IMR-90 (cell line): ENCODE results near the gene SLC8A1. TPM values are rescaled to one million over a fixed set of nuclear protein-coding genes. Genes with fewer than 3 reads are reported as not detected.

Experiments used
- ATAC-seq: fragments of 200-7000 bp; cut with Tn5 transposase; 2 replicates; pipeline ENCODE4 v1.9.1; 2020; ENCODE audit warnings: low read depth, mild to moderate bottlenecking, moderate library complexity
- BruUV-seq: library from RNA; stranded (reverse); fragments of 400-500 nt; replicated peaks from 2 replicates; lab custom pipeline; 2021; lab: Mats Ljungman, UMichigan
- CTCF ChIA-PET: fragments of 300-600 bp; formaldehyde crosslinking; extraction: SDS; loops from one replicate; lab custom pipeline; 2021; ENCODE audit warnings: antibody characterized with exemption; lab: Yijun Ruan, JAX
- POLR2A ChIA-PET: fragments of 300-600 bp; sonication (Branson Sonifier 250); formaldehyde crosslinking; loops from one replicate; lab custom pipeline; 2022; ENCODE audit warnings: antibody characterized with exemption; ENCODE audit not compliant: unreplicated experiment; lab: Charles Lee
- DNase-seq: peaks from one replicate; pipeline ENCODE4 v3.0.0; 2013
- H2AFZ ChIP-seq: replicated peaks from 2 replicates; pipeline ENCODE3; 2013; ENCODE audit warnings: low read length, mild to moderate bottlenecking; ENCODE audit not compliant: poor library complexity
- H2AK5ac ChIP-seq: 2 replicates; pipeline ENCODE4 v1.6.1; 2013; ENCODE audit warnings: low read depth, low read length, inconsistent platforms
- H2AK9ac ChIP-seq: replicated peaks from 2 replicates; pipeline ENCODE3; 2013; ENCODE audit warnings: mild to moderate bottlenecking, low read depth, low read length, moderate library complexity; ENCODE audit not compliant: poor library complexity
- H2BK120ac ChIP-seq: 2 replicates; pipeline ENCODE4 v1.6.1; 2013; ENCODE audit warnings: low read depth, low read length, inconsistent platforms
- H2BK15ac ChIP-seq: 3 replicates; pipeline ENCODE4 v1.6.1; 2013; ENCODE audit warnings: low read depth, low read length, inconsistent platforms
- H2BK20ac ChIP-seq: 2 replicates; pipeline ENCODE4 v1.6.1; 2013; ENCODE audit warnings: low read depth, mild to moderate bottlenecking, inconsistent platforms, low read length, moderate library complexity
- H2BK5ac ChIP-seq: 2 replicates; pipeline ENCODE4 v1.6.1; 2013; ENCODE audit warnings: mild to moderate bottlenecking, low read depth, low read length, inconsistent platforms; ENCODE audit not compliant: poor library complexity, severe bottlenecking
- H3K14ac ChIP-seq: replicated peaks from 2 replicates; pipeline ENCODE4 v1.6.1; 2013; ENCODE audit warnings: low read depth, low read length, inconsistent platforms
- H3K18ac ChIP-seq: 2 replicates; pipeline ENCODE4 v1.6.1; 2013; ENCODE audit warnings: low read depth, low read length, control low read depth
- H3K23ac ChIP-seq: 2 replicates; pipeline ENCODE4 v1.6.1; 2013; ENCODE audit warnings: low read depth, low read length, inconsistent platforms
- H3K27ac ChIP-seq: 2 replicates; pipeline ENCODE4 v1.5.1; 2013; ENCODE audit warnings: mild to moderate bottlenecking, control low read depth, low read length; ENCODE audit not compliant: insufficient read depth
- H3K27me3 ChIP-seq: 2 replicates; pipeline ENCODE4 v1.6.1; 2013; ENCODE audit warnings: low read length; ENCODE audit not compliant: control insufficient read depth, insufficient read depth
- H3K36me3 ChIP-seq: 2 replicates; pipeline ENCODE4 v1.6.1; 2013; ENCODE audit warnings: low read length, mixed read lengths; ENCODE audit not compliant: control insufficient read depth, insufficient read depth
- H3K4ac ChIP-seq: 2 replicates; pipeline ENCODE4 v1.6.1; 2013; ENCODE audit warnings: low read depth, low read length, inconsistent platforms
- H3K4me1 ChIP-seq: 2 replicates; pipeline ENCODE4 v1.6.1; 2013; ENCODE audit warnings: low read length, mixed read lengths; ENCODE audit not compliant: control insufficient read depth, insufficient read depth
- H3K4me2 ChIP-seq: 2 replicates; pipeline ENCODE4 v1.6.1; 2013; ENCODE audit warnings: low read depth, mild to moderate bottlenecking, control low read depth, low read length, moderate library complexity
- H3K4me3 ChIP-seq: 2 replicates; pipeline ENCODE4 v1.5.1; 2013; ENCODE audit warnings: low read depth, mild to moderate bottlenecking, control low read depth, low read length, moderate library complexity; ENCODE audit not compliant: insufficient read depth
- H3K56ac ChIP-seq: 2 replicates; pipeline ENCODE4 v1.6.1; 2013; ENCODE audit warnings: low read length, inconsistent platforms; ENCODE audit not compliant: insufficient read depth; ENCODE audit errors: extremely low read depth
- H3K79me1 ChIP-seq, 2 experiments: 2 replicates each; pipeline ENCODE4 v1.6.1; 2013; ENCODE audit warnings: low read length in 2 of 2, inconsistent platforms in 1 of 2, low read depth in 1 of 2
- H3K9ac ChIP-seq: 2 replicates; pipeline ENCODE4 v1.6.1; 2013; ENCODE audit warnings: low read depth, low read length, control low read depth
- H3K9me1 ChIP-seq: 2 replicates; pipeline ENCODE4 v1.6.1; 2013; ENCODE audit warnings: low read length, inconsistent platforms; ENCODE audit not compliant: insufficient read depth
- H3K9me3 ChIP-seq: 2 replicates; pipeline ENCODE4 v1.6.1; 2013; ENCODE audit warnings: low read length; ENCODE audit not compliant: control insufficient read depth, insufficient read depth
- H4K20me1 ChIP-seq: 2 replicates; pipeline ENCODE4 v1.6.1; 2013; ENCODE audit warnings: low read length, inconsistent platforms; ENCODE audit not compliant: insufficient read depth
- H4K5ac ChIP-seq: 2 replicates; pipeline ENCODE4 v1.6.1; 2013; ENCODE audit warnings: mild to moderate bottlenecking, low read depth, low read length, control low read depth
- H4K8ac ChIP-seq, 2 experiments: 2 replicates each; pipeline ENCODE4 v1.6.1; 2013; ENCODE audit warnings: low read depth in 2 of 2, low read length in 2 of 2, control low read depth in 1 of 2, inconsistent platforms in 1 of 2
- H4K91ac ChIP-seq: 2 replicates; pipeline ENCODE4 v1.6.1; 2013; ENCODE audit warnings: low read depth, low read length, inconsistent platforms; ENCODE audit not compliant: insufficient read depth
- BHLHE40 ChIP-seq: fragments of 150-350 bp; IDR thresholded peaks from 2 replicates; pipeline ENCODE4 v1.6.1; 2016; ENCODE audit warnings: mild to moderate bottlenecking, low read depth, low read length
- ELK1 ChIP-seq: fragments of 150-350 bp; IDR thresholded peaks from 2 replicates; pipeline ENCODE4 v1.6.1; 2016; ENCODE audit warnings: low read depth, mild to moderate bottlenecking, low read length, moderate library complexity, borderline replicate concordance
- FOS ChIP-seq: fragments of 150-350 bp; IDR thresholded peaks from 2 replicates; pipeline ENCODE4 v1.6.1; 2016; ENCODE audit warnings: low read depth, low read length
- MAFK ChIP-seq: IDR thresholded peaks from 2 replicates; pipeline ENCODE4 v1.6.1; 2012; ENCODE audit warnings: low read depth, low read length, improper control_type of control experiment
- RAD21 ChIP-seq: IDR thresholded peaks from 2 replicates; pipeline ENCODE4 v1.6.1; 2012; ENCODE audit warnings: low read length, improper control_type of control experiment
- RCOR1 ChIP-seq: IDR thresholded peaks from 2 replicates; pipeline ENCODE4 v1.6.1; 2012; ENCODE audit warnings: mild to moderate bottlenecking, low read length, improper control_type of control experiment; ENCODE audit not compliant: insufficient replicate concordance
- USF2 ChIP-seq: fragments of 150-350 bp; IDR thresholded peaks from 2 replicates; pipeline ENCODE4 v1.6.1; 2017; ENCODE audit warnings: mild to moderate bottlenecking, antibody characterized with exemption, low read length, low read depth
- WGBS, 2 experiments: methylation state at CpG; one replicate each; pipeline versions ENCODE4 v1.1.5 to v1.1.7; 2013; ENCODE audit warnings: missing lambda C conversion rate in 2 of 2; ENCODE audit not compliant: insufficient read length in 1 of 2; ENCODE audit errors: extremely low coverage in 2 of 2; 5-methylcytosine and 5-hydroxymethylcytosine counted together
- dilution Hi-C: fragments of 300-500 bp; cut with HindIII; formaldehyde crosslinking; loops from one replicate; pipeline ENCODE4 v1.14.3; 2018; ENCODE audit warnings: low sequenced_read_pairs; ENCODE audit not compliant: unreplicated experiment
- in situ Hi-C: fragments of 300-500 bp; cut with MboI; formaldehyde crosslinking; loops from 3 replicates; pipeline ENCODE4 v1.14.3; 2019; ENCODE audit warnings: low sequenced_read_pairs, inconsistent platforms, mixed read lengths
- intact Hi-C: fragments of 100-400 bp; cut with micrococcal nuclease; formaldehyde crosslinking; loops from 2 replicates; pipeline ENCODE4 v1.10.0; 2022
- polyA plus RNA-seq, 3 experiments: library from polyadenylated mRNA; depleted of rRNA; stranded (reverse); fragments of >200 nt; gene quantifications; 2 replicates each; pipeline ENCODE4 v1.2.3, GENCODE V29; 2012; ENCODE audit warnings: low replicate concordance in 1 of 3
- total RNA-seq: library from RNA; depleted of rRNA; stranded (reverse); fragments of >200 nt; gene quantifications from 2 replicates; pipeline ENCODE4 v1.2.3, GENCODE V29; 2012

SLC8A1 gene
- total and polyA plus RNA-seq, 2 of the 4 experiments (the other 2 are of a cell fraction), result 7.7 to 57.0 TPM

GRCh38 chr2:40130251-40130994 is 321.5 kb downstream of the SLC8A1 start:
- WGBS, 2 experiments, result no CpG with 5 or more reads among the region's 4 CpGs
- dilution Hi-C loops (no loop called here), in situ Hi-C loops (no loop called here), intact Hi-C loops (no loop called here)
- Histone ChIP-seq H4K8ac (peak overlapping the region; percentile 75 to 86), H3K4me3 (no peak overlapping the region), H3K9ac (peak overlapping the region; percentile 68), H3K79me1 (peaks cover 17 to 35% of the 10 kb centered on the region in 2 experiments; a peak in 3 of 4 replicates), H3K4ac (peak overlapping the region; percentile 92), H3K9me3 (no peaks in the 10 kb centered on the region), H4K5ac (peak overlapping the region; percentile 94), H2AK5ac (peak overlapping the region; percentile 73; the same call in 1 of the 2 replicates), H2BK120ac (peak overlapping the region; percentile 95), H3K4me1 (peaks cover 32% of the 10 kb centered on the region), H3K27ac (peak overlapping the region; percentile 95), H3K18ac (peak overlapping the region; percentile 96), H2BK20ac (peak overlapping the region; percentile 98), H3K56ac (no peak overlapping the region), H2AK9ac (no peak overlapping the region), H3K4me2 (peak overlapping the region; percentile 10; the same call in 1 of the 2 replicates), H2BK5ac (peak overlapping the region; percentile 100), H3K9me1 (peaks cover 13% of the 10 kb centered on the region), H4K91ac (peak overlapping the region; percentile 88), H4K20me1 (no peaks in the 10 kb centered on the region), H2AFZ (no peak overlapping the region), H3K23ac (peak overlapping the region; percentile 15; the same call in 1 of the 2 replicates), H2BK15ac (peak overlapping the region; percentile 71; the same call in 2 of the 3 replicates), H3K14ac (peak overlapping the region; percentile 84), H3K27me3 (no peaks in the 10 kb centered on the region), H3K36me3 (peaks cover 2% of the 10 kb centered on the region; the same call in 1 of the 2 replicates)
- no TSS peak for BruUV-seq
- DNase-seq (peak; percentile 77), ATAC-seq (peak; percentile 16)
- POLR2A ChIA-PET, result interaction anchor here (0.6 kb wide), 1 partner anchor 32 kb away, joined by 3 read pairs; no protein-coding TSS in a partner anchor
- CTCF ChIA-PET, result interaction anchor here (1.1 kb wide), 1 partner anchor 23 kb away, joined by 3 read pairs; no protein-coding TSS in a partner anchor
- TF ChIP-seq RAD21, result no peak
- TF ChIP-seq FOS, result no peak
- TF ChIP-seq BHLHE40, result peak; percentile 73
- TF ChIP-seq USF2, result no peak
- TF ChIP-seq RCOR1, result no peak
- no peak for TF ChIP-seq ELK1
- TF ChIP-seq MAFK, result no peak
